CD4-positive, alpha-beta T cell treated with Interleukin-6 at 100 ng/mL for 8 hours (primary cell): ENCODE data around the gene DOK1.
"Not testable (repeated sequence)": the region's sequence is repeated elsewhere in the genome, so short reads cannot be mapped to it uniquely, and the experiment has no call there.

ENCODE experiments used
- DNase-seq: peaks from one replicate; pipeline ENCODE4 v3.0.0-alpha.2; 2020; ENCODE audit warnings: mixed read lengths, low spot score

Gene DOK1

DNA sequence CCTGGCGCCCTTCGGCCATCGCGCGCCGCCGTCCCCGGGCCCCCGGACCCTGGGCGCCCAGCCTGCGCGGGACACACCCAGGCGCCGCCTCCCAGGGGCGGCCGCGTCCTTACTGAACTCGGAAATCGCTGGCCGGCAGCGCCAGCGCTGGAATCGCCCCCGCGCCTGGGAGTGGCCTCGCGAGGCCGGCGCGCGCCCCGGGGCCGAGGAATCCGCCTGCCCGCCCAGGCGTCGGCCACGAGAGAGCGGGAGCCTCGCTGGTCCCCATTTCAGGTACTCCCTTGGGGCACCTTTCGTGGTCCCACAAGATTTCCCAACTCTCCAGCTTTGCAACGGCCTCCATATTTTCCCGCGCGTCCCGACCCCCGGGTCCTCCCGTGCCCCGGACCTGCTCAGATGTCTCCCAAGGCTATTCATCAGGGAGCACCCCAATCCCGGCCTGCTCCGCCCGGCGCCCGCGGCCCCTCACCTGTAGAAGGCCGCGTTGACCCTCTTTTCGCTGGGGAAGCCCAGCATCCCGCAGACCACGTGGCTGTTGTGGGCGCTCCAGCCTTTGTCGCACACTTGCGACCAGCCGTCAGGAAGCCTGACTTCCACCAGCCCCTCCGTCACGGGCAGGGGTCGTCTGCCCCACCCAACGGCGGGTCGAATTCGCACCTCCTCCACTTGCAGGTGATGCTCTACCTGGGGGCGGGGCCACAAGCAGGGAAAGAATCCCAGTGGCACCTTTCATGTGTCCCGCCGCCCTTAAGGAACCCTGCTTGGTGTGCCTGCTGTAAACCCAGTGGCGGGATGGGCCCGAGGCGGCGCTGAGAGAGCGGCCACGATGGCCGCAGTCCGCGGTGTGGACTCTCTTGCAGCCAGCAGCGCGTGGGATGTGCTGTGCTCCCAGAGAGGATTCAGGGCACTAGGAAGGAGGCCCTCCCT is 5.4 kb upstream of the DOK1 start:
- DNase-seq: no peak

DNA sequence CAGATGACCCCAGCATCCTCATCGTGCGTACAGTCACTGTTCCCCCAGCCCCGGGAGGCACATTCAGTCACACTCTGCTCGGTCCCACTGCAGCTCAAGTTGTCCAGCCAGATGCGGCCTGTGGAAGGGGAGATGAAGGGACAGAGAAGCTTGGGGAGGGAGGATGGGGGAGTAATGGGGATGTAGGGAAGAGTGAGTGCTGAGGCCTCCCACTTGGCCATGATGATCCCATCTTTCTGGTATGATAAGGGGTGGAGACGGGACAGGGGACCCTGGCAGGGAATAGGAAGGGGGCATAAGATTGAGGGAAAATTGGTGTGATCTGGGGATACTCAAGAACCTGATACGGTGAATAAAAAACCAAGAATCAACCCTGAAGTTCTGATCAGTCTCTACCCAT is 4.3 kb upstream of the DOK1 start:
- no peak for DNase-seq

DNA sequence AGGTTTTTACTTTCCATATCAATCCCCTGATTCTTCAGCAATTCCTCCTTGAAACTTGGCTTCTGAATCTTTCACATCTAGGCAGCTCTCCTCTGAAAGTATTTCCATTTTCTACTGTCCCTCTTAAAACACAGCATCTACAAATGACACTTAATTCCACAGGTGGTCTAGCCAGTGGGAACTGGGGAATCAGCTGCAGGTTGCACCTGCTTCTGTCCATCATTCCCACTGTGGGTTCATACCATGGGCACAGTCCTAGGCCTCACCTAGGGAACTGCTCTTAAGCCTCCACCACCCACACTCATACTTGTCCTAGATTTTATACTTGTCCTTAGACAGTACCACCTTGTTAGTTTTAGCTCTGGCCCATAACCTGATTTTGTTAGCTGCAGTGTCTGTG is 3.0 kb upstream of the DOK1 start:
- no peak for DNase-seq

DNA sequence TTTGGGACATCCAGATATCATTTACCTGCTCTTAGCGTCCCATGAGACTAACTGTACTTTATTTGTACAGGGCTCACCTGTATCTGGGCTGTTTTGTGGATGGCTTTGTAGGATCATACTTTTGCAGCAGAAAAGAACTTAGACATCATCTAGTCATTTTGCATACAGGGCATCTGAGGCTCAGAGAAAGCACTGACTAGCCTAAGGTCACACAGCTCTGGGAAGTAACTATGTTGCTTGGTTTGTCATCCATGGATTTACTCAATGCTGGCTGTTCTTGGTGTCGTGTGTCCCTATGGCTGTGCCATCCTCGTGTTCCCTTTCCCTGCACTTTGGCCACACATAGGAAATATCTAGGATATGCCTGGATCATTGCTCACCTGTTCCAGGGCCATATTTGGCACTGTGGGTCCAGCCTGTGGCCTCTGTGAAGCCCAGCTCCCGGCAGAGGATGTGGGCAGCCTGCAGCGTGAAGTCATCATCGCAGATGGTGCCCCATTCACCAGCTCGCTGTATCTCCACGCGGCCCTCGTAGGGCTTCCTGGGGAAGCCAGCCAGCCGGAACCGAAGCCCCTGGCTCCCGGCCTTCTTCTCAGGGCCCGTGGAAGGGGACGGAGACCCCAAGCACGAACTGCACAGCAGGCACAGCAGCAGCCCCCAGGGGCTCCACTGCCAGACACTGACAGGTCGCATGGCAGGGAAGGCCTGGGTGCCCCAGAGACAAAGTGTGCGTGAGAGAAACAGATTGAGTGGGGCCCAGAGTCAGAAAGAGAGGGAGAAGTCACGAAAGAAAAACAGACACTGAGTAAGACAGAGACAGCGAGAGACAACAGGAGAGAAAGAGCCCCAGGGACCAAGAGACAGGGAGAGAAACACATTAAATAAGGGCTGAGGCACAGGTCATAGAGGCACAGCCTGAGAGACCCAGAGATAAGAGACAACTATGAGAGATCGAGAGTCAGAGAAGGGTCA is 2.3 kb upstream of the DOK1 start:
- DNase-seq: no peak

DNA sequence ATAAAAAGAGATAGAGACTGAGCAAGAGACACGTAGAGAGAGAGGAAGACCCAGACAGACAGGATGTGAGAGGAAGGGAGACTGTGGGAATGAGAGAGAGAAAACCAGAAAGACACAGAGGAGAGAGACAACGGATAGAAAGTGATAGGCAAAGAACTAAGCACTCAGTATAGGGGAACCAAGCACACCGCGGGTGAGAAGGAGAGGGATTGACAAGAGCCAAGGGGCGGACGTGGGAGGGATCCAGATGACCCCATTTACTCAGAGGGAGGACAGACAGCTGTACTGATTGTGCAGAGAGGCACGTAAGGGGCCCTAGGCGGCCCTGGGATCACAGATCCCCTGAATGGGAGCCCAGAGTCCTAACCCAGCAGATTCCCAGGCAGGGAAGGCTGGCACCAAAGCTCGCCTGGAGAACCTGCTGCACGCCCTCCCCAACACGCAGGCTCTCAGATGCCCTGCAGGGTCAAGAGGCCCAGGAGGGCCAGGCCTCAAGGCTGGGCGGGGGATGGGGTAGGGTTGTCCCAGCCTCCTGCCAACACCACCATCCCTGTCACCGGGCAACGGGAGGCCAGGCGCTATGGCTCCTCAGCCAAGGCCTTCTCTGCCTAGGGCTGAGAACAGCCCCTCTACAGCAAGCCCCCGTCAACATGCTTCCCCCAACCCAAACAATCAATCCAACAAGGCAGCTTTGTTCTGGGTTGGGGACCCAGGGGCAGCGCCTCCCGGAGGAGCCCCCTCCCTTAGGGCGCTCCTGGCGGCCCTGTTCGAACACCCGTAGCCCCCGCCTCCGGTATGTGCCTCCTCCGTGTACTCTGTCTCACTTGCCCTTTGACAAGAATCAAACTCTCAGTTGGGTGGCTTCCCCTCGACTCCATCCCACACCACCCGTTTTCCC is 1.4 kb upstream of the DOK1 start:
- DNase-seq: no peak

DNA sequence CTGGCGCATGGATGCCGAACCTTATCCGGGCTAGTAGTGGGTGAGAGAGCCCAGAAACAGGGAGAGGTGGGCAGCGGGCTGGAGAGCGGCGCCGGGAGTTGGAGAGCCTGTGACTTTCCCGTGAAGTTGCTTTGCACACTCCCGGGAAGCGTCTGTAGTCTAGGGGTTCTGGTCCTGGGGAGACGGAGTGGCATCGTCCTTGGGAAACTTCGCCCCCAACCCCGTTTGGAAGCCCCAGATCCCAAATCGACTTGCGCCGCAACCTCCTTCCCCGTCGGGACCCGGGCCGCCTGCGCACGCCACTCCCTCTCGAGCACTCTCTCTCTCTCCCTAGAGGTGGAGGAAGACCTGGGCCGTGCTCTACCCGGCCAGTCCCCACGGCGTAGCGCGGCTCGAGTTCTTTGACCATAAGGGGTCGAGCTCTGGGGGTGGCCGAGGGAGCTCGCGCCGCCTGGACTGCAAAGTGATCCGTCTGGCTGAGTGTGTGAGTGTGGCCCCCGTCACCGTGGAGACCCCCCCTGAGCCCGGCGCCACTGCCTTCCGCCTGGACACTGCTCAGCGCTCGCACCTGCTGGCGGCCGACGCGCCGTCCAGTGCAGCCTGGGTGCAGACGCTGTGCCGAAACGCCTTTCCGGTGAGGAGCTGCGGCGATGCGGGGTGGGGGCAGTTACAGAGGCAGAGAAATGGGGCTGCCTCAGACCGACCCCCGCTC is 456 bp downstream of the DOK1 start:
- DNase-seq: peak; percentile 27

DNA sequence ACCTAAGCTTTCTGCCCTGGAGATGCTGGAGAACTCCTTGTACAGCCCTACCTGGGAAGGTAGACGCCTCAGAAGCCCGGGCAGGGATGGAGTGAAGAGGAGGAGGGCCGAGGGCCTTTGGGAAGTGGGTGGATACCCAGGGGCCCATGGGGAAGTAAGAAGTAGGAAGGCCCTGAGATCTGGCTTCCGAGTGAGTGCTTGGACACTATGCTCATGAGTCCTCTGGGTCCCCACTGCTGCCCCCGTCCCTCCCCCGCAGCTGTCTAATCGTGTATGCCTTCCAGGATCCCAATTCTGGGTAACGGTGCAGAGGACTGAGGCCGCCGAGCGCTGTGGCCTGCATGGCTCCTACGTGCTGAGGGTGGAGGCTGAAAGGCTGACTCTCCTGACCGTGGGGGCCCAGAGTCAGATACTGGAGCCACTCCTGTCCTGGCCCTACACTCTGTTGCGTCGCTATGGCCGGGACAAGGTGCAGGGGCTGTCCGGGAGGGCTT is 1.1 kb downstream of the DOK1 start:
- no peak for DNase-seq

DNA sequence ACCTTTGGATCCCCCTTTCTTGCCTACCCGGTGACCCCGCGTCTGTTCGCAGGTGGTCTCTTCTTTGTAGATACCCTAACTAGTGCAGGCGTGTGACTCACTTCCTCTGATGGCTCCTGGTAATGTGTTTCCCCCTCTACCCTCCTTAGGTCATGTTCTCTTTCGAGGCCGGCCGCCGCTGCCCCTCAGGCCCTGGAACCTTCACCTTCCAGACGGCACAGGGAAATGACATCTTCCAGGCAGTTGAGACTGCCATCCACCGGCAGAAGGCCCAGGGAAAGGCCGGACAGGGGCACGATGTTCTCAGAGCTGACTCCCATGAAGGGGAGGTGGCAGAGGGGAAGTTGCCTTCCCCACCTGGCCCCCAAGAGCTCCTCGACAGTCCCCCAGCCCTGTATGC is 1.6 kb downstream of the DOK1 start:
- DNase-seq: no peak

DNA sequence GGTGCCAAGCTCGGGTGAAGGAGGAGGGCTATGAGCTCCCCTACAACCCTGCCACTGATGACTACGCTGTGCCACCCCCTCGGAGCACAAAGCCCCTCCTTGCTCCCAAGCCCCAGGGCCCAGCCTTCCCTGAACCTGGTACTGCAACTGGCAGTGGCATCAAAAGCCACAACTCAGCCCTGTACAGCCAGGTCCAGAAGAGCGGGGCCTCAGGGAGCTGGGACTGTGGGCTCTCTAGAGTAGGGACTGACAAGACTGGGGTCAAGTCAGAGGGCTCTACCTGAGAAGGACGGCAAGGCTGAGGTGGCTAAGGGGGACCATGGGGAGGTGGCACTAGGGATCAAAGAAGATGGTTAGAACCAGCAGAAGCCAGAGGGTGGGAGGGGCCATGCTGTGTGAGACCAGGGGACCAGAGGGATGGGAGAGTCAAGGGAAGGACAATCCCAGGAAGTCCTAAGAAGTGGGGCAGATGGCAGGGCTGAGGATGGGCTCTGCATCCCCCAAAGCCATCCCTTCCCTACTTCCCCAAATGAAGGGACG is 2.4 kb downstream of the DOK1 start:
- no peak for DNase-seq

DNA sequence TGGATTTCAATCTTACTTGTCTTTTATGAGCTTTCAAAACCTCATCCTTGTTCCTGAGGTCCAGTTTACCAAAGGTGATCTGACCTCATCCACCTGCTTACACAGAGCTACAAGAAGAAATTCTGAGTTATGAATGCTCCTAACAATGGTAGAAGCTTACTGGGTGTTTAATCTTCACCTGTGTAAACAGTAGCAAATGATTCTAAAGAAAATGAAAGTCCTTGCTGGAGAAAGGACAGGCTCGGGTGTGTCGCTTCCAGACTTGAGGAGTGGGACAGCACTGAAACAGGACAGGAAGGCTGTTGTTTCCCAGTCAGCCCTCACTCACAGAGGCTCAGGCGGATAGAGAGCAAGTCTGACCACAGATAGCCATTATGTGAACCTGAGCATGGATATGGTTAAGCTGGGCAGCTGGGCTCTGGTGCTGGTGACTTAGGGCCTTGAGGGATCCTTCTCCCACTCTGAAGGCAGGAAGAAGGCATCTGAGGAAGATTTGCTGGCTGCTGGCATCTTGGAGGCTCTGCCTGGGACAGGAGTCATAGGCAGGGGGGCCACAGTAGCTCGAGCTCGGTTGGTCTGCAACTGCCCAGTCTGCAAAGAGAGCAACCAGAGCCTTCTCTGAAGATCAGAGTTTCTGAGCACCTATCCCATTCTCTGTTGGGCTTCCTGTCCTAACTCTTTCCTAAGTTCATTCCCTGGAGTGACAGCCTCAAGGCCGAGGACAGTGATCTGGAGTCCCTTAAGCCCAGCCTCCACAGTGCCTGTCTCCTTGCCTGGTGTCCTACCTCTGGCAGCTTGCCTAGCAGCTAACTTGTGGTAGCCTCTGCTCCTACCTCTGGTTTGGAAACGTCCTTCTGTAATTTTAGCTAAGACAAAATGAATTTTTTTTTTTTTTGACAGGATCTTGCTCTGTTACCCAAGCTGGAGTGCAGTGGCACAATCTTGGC is 4.0 kb downstream of the DOK1 start:
- no peak for DNase-seq

DNA sequence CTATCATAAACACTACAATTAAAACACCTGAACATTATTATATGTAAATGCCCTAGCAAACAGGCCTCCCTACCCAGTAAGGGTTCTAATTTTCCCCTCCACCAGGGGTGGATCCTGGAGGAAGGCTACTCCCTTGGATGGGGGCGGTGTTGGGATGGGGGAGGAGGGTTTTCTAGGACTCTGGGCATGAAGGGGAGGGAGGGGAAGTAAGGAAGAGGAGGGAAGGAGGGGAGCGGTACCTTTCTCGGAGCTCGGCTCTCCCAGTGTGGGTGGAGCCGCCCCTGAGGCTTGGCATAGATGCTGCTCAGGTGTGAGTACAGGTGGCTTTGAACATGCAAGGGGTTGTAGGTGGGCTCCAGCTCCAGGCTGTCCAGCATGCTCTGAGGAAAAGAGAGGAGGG is 5.4 kb downstream of the DOK1 start:
- DNase-seq: no peak

DNA sequence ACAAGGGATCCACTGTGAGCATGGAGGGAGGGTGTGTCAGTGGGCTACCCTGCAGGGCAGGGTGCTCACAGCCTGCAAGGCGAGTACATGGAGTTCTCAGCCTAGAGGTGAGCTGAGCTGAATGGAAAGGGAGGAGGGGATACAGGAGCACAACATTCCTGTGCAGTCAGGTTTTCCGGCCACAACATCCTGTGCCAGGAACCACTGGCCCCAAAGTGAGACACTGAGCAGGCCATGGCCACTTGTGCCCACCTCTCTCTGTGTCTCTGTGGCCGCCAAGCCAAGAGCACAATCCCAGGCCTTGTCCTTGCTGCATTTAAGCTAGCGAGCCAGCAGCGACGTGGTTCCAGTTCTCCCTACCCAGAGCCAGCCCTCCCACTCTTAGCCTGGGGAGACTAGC is 6.1 kb downstream of the DOK1 start:
- no peak for DNase-seq

DNA sequence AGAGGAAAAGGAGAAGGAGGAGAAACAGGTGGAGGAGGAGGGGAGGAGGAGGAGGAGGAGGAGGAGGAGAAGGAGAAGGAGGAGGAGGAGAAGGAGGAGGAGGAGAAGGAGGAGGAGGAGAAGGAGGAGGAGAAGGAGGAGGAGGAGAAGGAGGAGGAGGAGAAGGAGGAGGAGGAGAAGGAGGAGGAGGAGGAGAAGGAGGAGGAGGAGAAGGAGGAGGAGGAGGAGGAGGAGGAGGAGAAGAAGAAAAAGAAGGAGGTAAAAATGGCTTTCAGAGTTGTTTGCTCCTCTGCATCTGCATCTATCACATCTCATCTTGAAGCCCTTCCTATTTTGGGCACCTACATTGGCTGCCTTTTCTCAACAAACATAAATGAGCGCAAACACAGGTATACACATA is 6.5 kb downstream of the DOK1 start:
- not testable (repeated sequence) for DNase-seq

DNA sequence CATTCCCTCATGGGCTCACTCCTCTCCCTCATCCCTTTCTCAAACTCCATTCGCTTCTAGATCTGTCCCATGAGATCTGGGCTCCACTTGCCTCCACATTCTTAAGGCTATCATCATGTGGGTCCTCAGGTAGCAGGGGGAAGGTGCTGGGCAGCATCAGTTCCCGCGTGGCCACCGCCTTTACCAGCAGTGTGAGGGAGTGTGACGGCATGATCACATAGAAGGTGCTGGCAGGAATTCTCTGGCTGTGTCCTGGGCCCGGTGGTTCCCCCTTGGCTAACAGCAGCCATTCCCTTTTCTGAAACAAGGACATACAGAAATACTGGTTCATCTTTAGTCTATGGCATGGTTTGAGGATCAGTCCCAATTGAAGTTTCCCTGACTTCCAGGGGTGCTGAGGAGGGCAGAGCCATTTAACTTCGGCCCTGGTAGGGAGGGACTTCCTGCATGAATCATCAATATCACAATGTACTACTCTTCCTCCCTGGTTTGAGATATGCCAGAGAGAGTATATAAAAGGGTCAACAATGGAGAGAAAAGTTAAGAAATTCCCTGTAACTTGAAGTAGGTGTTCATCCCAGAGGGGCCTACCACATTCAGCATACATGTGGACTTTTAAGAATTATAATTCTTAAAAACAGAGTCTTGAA is 7.7 kb downstream of the DOK1 start:
- no peak for DNase-seq

DNA sequence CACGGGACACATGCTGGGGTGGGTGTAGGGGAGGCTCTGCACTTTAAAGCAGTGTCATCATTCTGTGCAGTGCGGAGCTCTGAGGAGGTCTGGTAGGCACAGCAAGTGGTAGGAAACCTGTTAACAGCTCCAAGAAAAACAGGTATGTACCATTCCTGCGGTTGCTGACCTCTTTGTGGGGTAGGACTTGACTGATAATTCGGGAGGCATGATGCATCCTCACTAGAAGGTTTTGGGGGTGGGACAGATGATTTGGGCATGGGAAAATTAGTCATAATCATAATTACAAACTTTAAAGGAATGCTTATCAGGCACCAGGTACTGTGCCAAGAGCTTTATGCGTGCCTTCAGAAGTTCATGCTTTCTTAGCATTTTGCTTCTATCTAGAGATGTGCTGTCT is 9.7 kb downstream of the DOK1 start:
- DNase-seq: no peak

DNA sequence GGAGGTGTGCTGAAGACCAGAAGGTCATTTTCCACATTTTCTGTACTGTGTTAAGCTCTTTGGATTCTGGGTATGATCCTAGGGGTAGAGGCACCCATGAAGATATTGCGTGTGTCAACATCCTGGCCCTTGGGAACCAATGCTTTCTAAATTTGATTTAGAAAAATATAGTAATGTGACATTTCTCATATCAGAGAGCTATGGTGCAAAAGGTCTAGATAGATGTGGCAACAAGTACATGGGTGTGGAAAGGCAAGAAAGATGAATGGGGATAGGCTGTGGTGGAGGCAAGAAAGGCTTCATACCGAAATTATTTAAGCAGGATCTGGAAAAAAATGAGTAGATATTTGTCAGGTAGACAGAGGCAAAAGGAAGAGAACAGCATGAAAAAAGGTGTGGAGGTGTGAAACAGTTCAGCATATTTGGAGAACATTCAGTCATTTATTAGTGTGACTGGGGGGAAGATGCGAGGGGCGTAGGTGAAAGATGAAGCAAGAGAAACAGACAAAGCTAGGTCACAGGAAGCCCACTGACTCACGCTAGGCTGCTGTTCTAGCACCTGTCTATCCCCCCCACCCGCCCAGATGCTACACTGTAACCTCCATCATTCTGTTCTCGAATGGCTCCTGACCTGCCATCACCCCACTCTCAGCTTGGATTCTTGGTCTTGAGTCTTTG is 11.7 kb downstream of the DOK1 start:
- DNase-seq: no peak

DNA sequence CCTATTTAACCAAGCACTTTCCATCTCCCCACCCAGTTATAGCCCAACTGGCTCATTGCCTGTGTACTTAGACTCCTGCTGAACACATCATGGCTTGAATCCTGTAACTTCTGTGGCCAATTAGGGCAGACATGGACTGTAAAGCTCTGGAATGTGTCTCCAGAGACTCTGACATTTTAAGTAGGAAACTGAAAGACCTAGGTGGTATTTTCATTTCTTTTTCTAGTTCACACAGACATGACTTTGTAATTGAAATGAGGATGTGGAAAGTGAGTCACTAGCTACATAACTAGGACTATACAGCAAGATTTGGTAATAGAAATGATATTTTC is 12.2 kb downstream of the DOK1 start:
- no peak for DNase-seq

DNA sequence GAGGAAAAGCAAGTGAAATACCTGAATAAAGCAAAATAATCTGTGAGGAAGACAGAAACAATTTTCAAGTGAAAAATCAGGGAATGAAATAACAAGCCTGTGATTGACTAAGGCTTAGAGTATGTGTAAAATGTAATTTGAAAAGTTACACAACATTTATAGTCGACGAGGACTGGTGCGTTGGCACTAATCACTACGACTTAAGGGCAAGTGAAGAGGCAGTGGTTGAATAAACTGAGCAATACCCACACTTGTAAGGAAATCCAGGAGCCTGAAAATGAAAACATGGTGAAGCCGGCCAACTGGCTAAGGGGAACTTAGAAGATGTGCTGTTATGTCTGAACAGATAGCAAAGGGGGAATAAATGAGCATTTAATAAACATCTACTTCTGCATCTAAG is 13.4 kb downstream of the DOK1 start:
- no peak for DNase-seq

DNA sequence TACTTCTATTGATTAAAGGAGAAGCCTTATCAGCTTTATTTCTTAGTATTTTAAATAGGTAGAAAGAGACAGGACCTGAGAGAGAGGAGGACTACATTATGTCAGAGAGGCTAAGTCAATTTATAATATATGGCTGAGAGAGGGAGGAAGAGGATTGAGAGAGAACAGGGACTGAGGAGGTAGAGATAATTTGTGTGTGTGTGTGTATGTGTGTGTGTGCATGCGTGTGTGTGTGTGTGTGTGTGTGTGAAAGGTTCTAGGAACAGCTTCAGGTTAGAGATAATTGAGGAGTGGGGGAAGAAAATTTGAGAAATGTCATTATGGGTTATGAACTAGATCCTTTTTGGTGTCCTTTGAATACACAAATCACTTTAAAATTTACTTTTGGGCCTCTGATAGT is 15.2 kb downstream of the DOK1 start:
- DNase-seq: no peak
